D341Med (cell line): Measurements from ENCODE around the gene PNKD.
"Not testable (repeated sequence)": the region's sequence is repeated elsewhere in the genome, so short reads cannot be mapped to it uniquely, and the experiment has no call there.

Source experiments
- DNase-seq: peaks from one replicate; pipeline ENCODE4 v3.0.0; 2012; ENCODE audit warnings: low spot score

PNKD gene

DNA sequence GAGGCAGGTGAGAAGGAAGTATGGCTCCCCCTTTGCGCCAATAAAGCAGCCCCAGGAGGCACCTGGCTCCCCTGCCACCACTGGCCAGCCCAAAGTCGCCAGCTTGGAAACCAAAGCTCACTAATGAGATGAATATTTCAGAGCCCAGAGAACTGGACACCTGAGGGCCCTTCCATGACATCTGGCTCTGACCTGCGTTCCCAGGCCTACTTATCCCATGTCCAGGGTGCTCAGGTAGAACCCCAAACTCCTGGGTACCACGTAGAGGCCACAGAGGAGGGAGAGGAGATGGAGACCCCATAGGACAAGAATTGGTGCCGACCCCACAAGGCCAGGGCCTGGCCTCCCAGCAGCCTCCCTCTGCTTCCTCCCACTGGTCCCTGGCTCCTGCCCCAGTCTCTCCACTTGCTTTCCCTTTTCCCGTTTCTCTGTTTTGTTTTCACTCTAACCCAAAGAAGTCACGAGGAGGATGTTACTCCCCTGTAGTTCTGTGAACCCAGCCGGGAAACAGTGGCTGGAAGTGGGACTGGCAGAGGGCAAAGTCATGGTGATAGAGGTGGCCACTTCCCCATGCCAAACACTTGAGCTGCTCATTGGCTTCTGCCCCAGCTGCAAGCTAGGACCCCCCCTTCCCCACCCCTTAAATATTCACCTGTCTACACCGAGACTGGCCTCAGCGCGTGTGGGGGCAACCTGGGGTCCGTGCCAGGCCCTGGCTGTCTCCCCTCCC lies 21.2 kb downstream of the PNKD start:
- DNase-seq = no peak

- peak; percentile 97 for DNase-seq
Measured at GRCh38 chr2:218292048-218293014, 22.0 kb downstream of the PNKD start, which contains the start of gene TMBIM1. Gene TMBIM1 (minus strand): TSS chr2:218292503. CDS start chr2:218282141, 10,362 bp downstream.

DNA sequence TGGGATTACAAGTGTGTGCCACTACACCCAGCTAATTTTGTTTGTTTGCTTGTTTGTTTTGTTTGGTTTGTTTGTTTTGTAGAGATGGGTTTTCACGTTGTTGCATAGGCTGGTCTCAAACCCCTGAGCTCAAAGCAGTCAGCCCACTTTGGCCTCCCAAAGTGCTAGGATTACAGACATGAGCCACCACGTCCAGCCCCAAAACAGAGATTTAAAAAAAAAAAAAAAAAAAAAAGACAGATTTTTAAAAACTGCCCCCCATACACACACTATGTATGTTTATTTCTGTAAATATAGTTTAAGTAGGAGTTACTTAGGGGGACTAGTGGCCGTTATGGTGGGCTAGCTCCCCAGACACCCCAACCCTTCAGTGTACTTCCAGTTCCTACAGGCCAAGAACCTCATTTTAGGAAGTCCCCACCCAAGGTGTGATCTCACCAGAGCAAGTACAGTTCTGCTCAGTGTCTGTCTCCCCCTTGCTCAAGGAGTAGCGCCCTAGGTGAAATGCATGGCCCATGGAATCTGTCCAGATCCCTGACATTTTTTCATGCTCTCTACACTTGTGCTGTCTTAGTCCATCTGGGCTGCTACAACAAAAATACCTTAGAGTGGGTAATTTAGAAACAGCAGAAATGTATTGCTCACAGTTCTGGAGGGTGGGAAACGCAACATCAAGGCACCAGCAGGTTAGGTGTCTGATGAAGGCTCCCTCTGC lies 23.6 kb downstream of the PNKD start:
- no peak for DNase-seq

GRCh38 chr2:218294430-218295022 lies 24.2 kb downstream of the PNKD start:
- DNase-seq = no peak

DNA sequence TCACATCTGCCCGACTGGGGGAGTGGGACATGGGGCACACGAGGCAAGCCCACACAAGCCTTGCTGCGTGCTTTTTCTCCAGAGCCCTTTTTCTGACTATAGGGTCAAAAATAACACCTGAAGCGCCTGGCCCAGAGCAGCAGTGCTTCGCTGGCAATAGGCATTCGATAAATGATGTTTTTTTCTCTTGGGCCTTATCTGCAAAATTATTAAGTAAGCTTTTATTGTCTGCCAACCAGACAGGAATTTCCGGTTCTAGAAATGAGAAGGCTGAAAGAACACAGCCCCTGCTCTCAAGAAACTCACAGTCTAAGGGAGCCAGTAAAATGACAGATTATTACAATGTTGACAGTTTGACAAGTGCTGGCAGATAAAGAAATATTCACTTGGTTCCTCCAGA lies 24.7 kb downstream of the PNKD start:
- DNase-seq = no peak

DNA sequence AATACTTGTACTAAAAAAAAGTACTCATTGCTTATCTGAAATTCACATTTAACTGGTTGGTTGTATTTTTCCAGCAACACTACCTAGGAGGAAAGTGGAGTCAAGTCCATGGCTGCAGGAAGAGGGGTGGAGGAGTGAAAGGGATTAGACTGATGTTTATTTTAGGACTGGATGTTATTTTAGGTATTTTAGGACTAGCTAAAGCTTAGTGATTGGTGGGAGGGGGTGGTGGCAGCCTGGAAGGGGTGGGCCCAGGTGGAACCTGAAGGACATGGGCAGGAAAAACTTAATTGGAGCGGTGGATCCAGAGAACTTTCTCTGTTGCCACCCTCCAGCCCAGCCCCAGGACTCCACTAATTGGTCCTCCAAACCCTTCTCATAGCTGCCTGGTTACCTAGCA lies 25.9 kb downstream of the PNKD start:
- DNase-seq = no peak

- DNase-seq = no peak
Measured at GRCh38 chr2:218296847-218297246, 26.5 kb downstream of the PNKD start.

- no peak for DNase-seq
Measured at GRCh38 chr2:218298314-218298875, 28.1 kb downstream of the PNKD start.

DNA sequence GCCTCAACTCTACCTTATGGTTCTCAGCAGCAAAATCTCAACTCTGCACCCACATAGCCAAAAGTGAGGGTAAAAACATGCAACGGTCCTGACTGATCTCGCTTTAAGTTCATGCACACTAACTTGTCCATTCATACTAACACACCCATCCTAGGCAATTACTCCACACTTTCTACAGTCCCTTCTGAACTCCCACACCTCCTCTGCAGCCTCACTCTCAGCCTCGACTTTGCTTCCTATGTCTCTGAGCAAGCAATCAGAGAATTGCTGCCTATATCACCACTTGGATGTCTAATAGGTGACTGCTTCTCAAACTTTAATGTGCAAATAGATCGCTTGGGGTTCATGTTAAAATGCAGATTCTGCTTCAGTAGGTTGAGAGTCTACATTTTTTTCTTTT lies 29.8 kb downstream of the PNKD start:
- DNase-seq = no peak

DNA sequence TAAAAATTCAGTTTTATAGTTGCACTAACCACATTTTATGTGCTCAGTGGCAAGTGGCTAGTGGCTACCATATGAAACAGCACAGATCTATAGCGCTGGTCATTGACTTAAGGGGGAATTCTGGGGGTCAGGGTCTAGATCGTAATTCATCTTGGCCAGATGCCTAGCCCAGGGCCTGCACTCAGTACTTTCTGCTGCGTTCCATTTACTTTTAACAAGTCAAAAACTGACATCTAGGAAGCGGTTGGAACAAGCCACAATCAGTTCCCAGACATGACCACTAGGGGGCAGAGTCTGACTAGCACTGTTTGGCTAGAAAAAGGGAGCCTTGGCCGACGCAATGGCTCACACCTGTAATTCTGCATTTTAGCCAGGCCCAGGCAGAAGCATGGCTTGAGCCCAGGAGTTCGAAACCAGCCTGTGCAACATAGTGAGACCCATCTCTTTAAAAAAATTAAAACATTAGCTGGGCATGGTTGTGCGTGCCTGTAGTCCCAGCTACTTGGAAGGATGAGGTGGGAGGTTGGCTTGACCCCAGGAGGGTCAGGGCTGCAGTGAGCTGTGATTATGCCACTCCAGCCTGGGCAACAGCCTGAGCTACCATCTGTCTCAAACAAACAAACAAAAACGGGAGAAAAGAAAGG lies 31.0 kb downstream of the PNKD start:
- DNase-seq = peak; percentile 76

DNA sequence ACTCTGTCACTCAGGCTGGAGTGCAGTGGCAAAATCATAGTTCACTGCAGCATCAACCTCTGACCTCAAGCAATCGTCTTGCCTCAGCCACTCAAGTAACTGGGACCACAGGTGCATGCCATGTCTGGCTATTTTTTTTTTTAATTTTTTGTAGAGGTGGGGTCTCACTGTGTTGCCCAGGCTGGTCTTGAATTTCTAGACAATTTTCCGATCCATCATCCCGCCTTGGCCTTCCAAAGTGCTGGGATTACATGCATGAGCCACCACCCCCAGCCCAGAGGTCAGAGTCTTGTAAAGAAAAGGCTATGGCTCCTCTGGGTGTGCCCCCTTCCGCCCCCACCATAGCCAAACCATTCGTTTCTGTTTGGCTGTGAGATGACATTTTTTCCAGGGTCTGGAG lies 35.1 kb downstream of the PNKD start:
- DNase-seq = no peak

DNA sequence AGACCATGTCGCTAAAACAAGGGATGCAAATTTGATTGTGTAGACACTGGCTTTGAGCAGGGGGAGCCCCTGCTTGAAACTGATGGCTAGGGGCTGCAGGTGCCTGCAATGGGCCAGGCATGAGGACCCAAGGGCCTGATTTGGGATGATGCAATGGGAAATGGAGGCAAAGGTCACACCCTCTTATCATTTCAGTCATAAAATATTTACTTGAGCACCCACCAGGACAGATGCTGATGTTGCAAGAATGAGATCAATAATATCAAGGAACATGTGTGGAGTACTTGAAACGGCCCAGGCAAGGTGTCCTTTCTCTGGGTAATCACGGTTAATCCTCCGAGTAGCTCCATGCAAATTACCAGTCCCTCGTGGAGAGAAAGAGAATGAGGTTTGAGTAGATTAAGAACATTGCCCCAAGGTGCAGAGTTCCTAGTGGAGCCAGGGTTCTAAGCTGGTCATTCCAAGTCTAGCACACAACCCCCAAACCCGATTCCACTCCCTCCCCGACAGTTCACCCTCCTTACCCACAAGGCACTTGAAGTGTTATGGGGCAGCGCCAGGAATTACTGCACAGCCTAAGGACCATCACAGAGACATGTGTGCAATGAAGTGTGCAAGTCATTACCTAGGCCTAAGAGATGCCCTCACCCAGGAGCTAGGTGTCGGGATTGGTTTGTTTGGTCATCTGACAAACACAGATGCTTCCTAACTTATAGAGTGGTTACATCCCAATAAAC lies 36.0 kb downstream of the PNKD start:
- DNase-seq = no peak

DNA sequence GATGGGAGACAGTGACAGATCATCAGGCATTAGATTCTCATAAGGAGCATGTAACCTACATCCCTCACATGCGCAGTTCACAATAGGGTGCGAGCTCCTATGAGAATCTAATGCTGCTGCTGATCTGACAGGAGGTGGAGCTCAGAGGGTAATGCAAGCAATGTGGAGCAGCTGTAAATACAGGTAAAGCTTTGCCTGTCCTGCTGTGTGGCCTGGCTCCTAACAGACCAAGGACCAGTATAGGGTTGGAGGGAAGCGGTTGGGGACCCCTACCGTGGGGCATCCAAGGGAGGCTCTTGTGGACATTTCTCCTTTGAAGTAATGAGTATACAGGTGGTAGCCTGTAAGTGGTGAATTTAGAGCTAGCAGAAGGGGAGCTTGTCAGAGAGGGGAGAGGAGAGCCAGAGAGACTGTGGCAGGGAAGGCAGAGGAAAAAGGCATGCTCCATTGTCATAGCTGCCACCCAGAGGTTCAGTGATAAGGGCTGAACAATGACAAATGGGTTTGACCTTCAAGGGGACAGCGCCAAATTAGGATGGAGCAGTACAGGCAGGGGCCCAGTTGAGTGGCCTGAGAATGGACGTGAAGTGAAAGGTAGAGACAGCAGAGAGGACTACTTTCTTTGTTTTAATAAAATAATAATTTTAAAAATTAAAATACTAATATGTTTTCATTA lies 37.2 kb downstream of the PNKD start:
- no peak for DNase-seq

DNA sequence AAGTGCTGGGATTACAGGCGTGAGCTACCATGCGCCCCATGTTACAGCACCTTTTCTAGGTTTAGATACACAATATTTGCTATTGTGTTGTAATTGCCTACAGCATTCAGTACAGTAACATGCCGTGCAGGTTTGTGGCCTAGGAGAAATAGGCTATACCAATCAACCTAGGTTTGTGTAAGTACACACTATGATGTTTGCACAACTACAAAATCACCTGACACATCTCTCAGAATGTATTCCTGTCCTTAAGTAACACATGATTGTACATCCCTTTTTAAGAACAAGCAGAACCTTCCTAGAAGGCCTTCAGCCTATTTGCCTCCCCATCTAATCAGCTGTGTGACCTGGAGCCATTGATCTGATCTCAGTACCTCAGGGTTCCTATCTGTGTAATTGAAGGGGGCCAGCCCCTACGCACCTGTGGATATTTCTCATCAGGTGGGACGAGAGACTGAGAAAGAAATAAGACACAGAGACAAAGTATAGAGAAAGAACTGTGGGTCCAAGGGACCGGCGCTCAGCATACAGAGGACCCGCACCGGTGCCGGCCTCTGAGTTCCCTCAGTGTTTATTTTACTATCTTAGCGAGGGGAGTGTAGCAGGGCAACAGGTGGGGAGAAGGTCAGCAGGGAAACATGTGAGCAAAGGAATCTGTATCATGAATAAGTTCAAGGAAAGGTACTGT lies 40.7 kb downstream of the PNKD start:
- no peak for DNase-seq

- DNase-seq = not testable (repeated sequence)
Measured at GRCh38 chr2:218311541-218312266, 41.4 kb downstream of the PNKD start.

GRCh38 chr2:218312267-218312756 lies 42.0 kb downstream of the PNKD start:
- no peak for DNase-seq

DNA sequence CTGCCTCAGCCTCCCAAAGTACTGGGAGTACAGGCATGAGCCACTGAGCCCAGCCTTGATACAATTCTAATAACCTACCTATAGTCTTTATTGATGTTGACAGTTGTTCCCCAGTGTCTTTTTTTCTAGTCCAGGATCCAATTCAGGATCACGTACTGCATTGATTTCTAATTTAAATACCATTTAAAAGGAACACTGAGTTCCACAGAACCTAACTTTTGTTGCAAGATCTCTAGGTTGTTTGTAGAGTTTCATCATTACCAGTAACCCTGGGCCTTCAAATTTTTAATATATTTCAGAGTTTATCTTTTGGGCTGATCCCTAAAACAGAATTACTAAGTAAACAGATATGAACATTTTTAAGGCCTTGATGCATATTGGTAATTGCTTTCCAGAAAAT lies 43.0 kb downstream of the PNKD start:
- no peak for DNase-seq

DNA sequence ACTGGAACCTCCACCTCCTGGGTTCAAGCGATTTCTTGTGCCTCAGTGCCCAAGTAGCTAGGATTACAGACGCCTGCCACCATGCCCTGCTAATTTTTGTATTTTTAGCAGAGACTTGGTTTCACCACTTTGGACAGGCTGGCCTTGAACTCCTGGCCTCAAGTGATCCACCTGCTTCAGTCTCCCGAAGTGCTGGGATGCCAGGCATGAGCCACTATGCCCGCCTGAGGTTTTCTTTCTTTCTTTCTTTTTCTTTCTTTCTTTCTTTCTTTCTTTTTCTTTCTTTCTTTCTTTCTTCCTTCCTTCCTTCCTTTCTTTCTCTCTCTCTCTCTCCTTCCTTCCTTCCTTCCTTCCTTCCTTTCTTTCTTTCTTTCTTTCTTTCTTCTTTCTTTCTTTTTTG lies 44.4 kb downstream of the PNKD start:
- DNase-seq = not testable (repeated sequence)
